ENCODE measurements around the gene ENSA. TPM values are rescaled to one million over a fixed set of nuclear protein-coding genes. Genes with fewer than 3 reads are reported as not detected.

ENSA gene
- total RNA-seq, 1 experiment from 2014 or later: 254 TPM

DNA sequence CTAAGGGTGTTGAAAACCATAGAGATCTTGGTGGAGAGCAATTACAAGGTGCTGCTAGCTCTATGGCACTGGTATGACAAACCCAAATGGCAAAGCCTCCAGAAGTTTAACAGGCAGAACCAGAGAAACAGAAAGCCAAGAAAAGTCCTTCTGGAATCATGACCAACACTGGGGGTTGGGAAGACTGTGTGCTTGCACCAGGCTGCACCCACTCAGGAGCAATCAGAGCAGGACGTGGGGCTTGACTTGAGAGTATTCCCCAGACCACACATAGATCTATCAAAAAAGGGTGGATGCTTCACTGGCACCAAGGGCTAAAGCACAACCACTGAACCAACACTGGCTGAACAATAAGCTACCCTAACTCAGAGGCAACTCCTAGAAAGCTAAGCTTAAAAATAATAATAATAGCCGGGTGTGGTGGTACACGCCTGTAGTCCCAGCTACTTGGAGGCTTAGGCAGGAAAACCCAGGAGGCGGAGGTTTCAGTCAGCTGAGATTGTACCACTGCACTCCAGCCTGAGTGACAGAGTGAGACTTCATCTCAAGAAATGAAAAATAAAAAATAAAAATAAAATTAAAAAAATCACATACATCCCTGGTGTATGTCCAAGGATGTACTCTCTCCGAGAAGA lies 20.1 kb upstream of the ENSA start (continued):
- TF ChIP-seq, protein P1, sequence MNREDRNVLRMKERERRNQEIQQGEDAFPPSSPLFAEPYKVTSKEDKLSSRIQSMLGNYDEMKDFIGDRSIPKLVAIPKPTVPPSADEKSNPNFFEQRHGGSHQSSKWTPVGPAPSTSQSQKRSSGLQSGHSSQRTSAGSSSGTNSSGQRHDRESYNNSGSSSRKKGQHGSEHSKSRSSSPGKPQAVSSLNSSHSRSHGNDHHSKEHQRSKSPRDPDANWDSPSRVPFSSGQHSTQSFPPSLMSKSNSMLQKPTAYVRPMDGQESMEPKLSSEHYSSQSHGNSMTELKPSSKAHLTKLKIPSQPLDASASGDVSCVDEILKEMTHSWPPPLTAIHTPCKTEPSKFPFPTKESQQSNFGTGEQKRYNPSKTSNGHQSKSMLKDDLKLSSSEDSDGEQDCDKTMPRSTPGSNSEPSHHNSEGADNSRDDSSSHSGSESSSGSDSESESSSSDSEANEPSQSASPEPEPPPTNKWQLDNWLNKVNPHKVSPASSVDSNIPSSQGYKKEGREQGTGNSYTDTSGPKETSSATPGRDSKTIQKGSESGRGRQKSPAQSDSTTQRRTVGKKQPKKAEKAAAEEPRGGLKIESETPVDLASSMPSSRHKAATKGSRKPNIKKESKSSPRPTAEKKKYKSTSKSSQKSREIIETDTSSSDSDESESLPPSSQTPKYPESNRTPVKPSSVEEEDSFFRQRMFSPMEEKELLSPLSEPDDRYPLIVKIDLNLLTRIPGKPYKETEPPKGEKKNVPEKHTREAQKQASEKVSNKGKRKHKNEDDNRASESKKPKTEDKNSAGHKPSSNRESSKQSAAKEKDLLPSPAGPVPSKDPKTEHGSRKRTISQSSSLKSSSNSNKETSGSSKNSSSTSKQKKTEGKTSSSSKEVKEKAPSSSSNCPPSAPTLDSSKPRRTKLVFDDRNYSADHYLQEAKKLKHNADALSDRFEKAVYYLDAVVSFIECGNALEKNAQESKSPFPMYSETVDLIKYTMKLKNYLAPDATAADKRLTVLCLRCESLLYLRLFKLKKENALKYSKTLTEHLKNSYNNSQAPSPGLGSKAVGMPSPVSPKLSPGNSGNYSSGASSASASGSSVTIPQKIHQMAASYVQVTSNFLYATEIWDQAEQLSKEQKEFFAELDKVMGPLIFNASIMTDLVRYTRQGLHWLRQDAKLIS (CRISPR knock-in tag; IDR thresholded peaks at IDR 0.05; ENCODE audit: borderline replicate concordance): no peak
- TF ChIP-seq, protein P2, sequence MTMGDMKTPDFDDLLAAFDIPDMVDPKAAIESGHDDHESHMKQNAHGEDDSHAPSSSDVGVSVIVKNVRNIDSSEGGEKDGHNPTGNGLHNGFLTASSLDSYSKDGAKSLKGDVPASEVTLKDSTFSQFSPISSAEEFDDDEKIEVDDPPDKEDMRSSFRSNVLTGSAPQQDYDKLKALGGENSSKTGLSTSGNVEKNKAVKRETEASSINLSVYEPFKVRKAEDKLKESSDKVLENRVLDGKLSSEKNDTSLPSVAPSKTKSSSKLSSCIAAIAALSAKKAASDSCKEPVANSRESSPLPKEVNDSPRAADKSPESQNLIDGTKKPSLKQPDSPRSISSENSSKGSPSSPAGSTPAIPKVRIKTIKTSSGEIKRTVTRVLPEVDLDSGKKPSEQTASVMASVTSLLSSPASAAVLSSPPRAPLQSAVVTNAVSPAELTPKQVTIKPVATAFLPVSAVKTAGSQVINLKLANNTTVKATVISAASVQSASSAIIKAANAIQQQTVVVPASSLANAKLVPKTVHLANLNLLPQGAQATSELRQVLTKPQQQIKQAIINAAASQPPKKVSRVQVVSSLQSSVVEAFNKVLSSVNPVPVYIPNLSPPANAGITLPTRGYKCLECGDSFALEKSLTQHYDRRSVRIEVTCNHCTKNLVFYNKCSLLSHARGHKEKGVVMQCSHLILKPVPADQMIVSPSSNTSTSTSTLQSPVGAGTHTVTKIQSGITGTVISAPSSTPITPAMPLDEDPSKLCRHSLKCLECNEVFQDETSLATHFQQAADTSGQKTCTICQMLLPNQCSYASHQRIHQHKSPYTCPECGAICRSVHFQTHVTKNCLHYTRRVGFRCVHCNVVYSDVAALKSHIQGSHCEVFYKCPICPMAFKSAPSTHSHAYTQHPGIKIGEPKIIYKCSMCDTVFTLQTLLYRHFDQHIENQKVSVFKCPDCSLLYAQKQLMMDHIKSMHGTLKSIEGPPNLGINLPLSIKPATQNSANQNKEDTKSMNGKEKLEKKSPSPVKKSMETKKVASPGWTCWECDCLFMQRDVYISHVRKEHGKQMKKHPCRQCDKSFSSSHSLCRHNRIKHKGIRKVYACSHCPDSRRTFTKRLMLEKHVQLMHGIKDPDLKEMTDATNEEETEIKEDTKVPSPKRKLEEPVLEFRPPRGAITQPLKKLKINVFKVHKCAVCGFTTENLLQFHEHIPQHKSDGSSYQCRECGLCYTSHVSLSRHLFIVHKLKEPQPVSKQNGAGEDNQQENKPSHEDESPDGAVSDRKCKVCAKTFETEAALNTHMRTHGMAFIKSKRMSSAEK (CRISPR knock-in tag; IDR thresholded peaks at IDR 0.05; ENCODE audit: borderline replicate concordance): no peak
- TF ChIP-seq, protein P3, sequence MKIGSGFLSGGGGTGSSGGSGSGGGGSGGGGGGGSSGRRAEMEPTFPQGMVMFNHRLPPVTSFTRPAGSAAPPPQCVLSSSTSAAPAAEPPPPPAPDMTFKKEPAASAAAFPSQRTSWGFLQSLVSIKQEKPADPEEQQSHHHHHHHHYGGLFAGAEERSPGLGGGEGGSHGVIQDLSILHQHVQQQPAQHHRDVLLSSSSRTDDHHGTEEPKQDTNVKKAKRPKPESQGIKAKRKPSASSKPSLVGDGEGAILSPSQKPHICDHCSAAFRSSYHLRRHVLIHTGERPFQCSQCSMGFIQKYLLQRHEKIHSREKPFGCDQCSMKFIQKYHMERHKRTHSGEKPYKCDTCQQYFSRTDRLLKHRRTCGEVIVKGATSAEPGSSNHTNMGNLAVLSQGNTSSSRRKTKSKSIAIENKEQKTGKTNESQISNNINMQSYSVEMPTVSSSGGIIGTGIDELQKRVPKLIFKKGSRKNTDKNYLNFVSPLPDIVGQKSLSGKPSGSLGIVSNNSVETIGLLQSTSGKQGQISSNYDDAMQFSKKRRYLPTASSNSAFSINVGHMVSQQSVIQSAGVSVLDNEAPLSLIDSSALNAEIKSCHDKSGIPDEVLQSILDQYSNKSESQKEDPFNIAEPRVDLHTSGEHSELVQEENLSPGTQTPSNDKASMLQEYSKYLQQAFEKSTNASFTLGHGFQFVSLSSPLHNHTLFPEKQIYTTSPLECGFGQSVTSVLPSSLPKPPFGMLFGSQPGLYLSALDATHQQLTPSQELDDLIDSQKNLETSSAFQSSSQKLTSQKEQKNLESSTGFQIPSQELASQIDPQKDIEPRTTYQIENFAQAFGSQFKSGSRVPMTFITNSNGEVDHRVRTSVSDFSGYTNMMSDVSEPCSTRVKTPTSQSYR (CRISPR knock-in tag; IDR thresholded peaks at IDR 0.05): no peak
- TF ChIP-seq NR1H2 (CRISPR knock-in tag; IDR thresholded peaks at IDR 0.05): no peak
- no peak for TF ChIP-seq CBFB (CRISPR knock-in tag; IDR thresholded peaks at IDR 0.05; ENCODE audit: low read depth)
- no peak for TF ChIP-seq MYBL2 (CRISPR knock-in tag; IDR thresholded peaks at IDR 0.05)
- TF ChIP-seq ATF1 (CRISPR knock-in tag; IDR thresholded peaks at IDR 0.05): no peak
- TF ChIP-seq ZNF219 (CRISPR knock-in tag; IDR thresholded peaks at IDR 0.05; ENCODE audit: borderline replicate concordance): no peak
- TF ChIP-seq RELA (CRISPR knock-in tag; IDR thresholded peaks at IDR 0.05; ENCODE audit: borderline replicate concordance): no peak
- TF ChIP-seq TEAD4 (CRISPR knock-in tag; IDR thresholded peaks at IDR 0.05): no peak

DNA sequence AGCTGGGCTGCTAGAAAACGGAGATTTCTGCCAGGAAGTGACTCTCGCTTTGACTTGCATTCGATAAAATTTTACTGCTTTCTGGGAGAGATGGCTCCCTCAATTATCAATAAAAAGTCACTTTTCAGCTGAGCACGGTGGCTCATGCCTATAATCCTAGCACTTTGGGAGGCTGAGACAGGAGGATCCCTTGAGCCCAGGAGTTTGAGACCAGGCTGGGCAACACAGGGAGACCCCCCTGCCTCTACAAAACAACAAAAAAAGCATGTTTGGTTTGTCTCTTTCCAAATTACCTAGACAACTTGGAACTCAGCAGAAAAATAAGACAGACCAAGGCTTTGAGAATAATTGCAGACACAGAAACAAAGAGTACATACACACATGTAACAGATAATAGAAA lies 12.9 kb upstream of the ENSA start:
- Mint-ChIP-seq H3K27me3 (ENCODE audit: low read depth) (no peaks in the 10 kb centered on the region), H3K27ac (peak overlapping the region; percentile 99), H3K4me3 (peak overlapping the region; percentile 54), H3K36me3 (peaks cover 12% of the 10 kb centered on the region), H3K9me3 (no peaks in the 10 kb centered on the region), H3K4me1 (peaks cover 68% of the 10 kb centered on the region)
- ATAC-seq (no peak), DNase-seq (ENCODE audit: low spot score) (no peak)
- CTCF ChIA-PET: interaction anchor here (0.8 kb wide), 2 partner anchors 77 to 354 kb away, joined by 3 read pairs; no protein-coding TSS in a partner anchor
- POLR2A ChIA-PET: interaction anchor here (1.3 kb wide), 1 partner anchor 13 kb away, joined by 4 read pairs; the partner anchor contains the start of gene ENSA
- TF ChIP-seq, protein P4, sequence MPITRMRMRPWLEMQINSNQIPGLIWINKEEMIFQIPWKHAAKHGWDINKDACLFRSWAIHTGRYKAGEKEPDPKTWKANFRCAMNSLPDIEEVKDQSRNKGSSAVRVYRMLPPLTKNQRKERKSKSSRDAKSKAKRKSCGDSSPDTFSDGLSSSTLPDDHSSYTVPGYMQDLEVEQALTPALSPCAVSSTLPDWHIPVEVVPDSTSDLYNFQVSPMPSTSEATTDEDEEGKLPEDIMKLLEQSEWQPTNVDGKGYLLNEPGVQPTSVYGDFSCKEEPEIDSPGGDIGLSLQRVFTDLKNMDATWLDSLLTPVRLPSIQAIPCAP (CRISPR knock-in tag; IDR thresholded peaks at IDR 0.05): no peak
- TF ChIP-seq ZNF396 (CRISPR knock-in tag; IDR thresholded peaks at IDR 0.05; ENCODE audit: borderline replicate concordance) (no peak), CREM (CRISPR knock-in tag; IDR thresholded peaks at IDR 0.05) (no peak)
- TF ChIP-seq, protein P5, sequence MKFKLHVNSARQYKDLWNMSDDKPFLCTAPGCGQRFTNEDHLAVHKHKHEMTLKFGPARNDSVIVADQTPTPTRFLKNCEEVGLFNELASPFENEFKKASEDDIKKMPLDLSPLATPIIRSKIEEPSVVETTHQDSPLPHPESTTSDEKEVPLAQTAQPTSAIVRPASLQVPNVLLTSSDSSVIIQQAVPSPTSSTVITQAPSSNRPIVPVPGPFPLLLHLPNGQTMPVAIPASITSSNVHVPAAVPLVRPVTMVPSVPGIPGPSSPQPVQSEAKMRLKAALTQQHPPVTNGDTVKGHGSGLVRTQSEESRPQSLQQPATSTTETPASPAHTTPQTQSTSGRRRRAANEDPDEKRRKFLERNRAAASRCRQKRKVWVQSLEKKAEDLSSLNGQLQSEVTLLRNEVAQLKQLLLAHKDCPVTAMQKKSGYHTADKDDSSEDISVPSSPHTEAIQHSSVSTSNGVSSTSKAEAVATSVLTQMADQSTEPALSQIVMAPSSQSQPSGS (CRISPR knock-in tag; IDR thresholded peaks at IDR 0.05; ENCODE audit: borderline replicate concordance, low read depth): no peak
- TF ChIP-seq, protein P6, sequence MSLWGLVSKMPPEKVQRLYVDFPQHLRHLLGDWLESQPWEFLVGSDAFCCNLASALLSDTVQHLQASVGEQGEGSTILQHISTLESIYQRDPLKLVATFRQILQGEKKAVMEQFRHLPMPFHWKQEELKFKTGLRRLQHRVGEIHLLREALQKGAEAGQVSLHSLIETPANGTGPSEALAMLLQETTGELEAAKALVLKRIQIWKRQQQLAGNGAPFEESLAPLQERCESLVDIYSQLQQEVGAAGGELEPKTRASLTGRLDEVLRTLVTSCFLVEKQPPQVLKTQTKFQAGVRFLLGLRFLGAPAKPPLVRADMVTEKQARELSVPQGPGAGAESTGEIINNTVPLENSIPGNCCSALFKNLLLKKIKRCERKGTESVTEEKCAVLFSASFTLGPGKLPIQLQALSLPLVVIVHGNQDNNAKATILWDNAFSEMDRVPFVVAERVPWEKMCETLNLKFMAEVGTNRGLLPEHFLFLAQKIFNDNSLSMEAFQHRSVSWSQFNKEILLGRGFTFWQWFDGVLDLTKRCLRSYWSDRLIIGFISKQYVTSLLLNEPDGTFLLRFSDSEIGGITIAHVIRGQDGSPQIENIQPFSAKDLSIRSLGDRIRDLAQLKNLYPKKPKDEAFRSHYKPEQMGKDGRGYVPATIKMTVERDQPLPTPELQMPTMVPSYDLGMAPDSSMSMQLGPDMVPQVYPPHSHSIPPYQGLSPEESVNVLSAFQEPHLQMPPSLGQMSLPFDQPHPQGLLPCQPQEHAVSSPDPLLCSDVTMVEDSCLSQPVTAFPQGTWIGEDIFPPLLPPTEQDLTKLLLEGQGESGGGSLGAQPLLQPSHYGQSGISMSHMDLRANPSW (CRISPR knock-in tag; conservative IDR thresholded peaks at IDR 0.05; ENCODE audit: low read depth): no peak
- TF ChIP-seq, protein P7, sequence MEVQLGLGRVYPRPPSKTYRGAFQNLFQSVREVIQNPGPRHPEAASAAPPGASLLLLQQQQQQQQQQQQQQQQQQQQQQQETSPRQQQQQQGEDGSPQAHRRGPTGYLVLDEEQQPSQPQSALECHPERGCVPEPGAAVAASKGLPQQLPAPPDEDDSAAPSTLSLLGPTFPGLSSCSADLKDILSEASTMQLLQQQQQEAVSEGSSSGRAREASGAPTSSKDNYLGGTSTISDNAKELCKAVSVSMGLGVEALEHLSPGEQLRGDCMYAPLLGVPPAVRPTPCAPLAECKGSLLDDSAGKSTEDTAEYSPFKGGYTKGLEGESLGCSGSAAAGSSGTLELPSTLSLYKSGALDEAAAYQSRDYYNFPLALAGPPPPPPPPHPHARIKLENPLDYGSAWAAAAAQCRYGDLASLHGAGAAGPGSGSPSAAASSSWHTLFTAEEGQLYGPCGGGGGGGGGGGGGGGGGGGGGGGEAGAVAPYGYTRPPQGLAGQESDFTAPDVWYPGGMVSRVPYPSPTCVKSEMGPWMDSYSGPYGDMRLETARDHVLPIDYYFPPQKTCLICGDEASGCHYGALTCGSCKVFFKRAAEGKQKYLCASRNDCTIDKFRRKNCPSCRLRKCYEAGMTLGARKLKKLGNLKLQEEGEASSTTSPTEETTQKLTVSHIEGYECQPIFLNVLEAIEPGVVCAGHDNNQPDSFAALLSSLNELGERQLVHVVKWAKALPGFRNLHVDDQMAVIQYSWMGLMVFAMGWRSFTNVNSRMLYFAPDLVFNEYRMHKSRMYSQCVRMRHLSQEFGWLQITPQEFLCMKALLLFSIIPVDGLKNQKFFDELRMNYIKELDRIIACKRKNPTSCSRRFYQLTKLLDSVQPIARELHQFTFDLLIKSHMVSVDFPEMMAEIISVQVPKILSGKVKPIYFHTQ (CRISPR knock-in tag; IDR thresholded peaks at IDR 0.05): peak; percentile 48; the same call in 1 of the 2 replicates

Data from WTC11 (cell line).